ENCODE results near the gene GPR152.

GPR152 gene, protein sequence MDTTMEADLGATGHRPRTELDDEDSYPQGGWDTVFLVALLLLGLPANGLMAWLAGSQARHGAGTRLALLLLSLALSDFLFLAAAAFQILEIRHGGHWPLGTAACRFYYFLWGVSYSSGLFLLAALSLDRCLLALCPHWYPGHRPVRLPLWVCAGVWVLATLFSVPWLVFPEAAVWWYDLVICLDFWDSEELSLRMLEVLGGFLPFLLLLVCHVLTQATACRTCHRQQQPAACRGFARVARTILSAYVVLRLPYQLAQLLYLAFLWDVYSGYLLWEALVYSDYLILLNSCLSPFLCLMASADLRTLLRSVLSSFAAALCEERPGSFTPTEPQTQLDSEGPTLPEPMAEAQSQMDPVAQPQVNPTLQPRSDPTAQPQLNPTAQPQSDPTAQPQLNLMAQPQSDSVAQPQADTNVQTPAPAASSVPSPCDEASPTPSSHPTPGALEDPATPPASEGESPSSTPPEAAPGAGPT

DNA sequence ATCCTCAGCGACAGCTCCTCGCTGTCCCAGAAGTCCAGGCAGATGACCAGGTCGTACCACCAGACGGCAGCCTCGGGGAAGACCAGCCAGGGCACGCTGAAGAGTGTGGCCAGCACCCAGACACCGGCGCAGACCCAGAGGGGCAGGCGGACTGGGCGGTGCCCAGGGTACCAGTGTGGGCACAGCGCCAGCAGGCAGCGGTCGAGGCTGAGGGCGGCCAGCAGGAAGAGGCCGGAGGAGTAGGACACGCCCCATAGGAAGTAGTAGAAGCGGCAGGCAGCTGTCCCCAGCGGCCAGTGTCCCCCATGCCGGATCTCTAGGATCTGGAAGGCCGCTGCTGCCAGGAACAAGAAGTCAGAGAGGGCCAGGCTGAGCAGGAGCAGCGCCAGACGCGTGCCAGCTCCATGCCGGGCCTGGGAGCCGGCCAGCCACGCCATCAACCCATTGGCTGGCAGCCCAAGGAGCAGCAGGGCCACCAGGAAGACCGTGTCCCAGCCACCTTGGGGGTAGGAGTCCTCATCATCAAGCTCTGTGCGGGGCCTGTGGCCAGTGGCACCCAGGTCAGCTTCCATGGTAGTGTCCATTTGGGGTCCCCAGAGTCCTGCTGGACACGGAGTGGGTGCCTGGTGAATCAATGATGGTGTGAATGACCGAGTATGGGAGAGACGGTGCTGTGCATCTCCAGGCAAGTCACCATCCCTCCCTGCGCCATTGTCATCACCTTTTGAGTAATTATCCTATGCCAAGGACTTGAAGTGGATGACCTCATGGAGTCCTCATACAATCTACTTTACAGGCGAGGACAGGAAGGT lies at the start of gene GPR152:
GPR152 (minus strand) TSS at position 589 of the 812 bp plus-strand sequence; CDS start at position 584, 5 bp downstream.
- DNase-seq = peak; percentile 4

DNA sequence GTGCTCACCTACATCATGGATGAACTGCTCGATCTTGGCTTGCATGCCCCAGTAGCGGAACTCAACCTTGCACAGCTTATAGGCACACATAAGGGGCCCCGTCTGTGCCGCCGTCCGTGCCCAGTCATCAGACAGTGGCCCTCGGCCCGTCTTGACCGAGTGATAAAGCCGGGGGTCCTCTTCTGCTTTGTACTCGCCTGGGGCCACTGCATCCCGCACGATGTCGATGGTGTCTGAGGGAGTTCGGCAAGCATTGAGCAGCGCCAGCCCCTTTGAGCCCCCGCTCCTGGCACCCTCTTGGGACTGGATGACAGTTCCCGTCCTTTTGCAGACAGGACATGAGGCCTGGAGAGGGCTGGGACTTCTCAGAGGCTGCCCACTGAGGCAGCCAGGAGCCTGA lies 49.3 kb upstream of the GPR152 start:
- no peak for DNase-seq

DNA sequence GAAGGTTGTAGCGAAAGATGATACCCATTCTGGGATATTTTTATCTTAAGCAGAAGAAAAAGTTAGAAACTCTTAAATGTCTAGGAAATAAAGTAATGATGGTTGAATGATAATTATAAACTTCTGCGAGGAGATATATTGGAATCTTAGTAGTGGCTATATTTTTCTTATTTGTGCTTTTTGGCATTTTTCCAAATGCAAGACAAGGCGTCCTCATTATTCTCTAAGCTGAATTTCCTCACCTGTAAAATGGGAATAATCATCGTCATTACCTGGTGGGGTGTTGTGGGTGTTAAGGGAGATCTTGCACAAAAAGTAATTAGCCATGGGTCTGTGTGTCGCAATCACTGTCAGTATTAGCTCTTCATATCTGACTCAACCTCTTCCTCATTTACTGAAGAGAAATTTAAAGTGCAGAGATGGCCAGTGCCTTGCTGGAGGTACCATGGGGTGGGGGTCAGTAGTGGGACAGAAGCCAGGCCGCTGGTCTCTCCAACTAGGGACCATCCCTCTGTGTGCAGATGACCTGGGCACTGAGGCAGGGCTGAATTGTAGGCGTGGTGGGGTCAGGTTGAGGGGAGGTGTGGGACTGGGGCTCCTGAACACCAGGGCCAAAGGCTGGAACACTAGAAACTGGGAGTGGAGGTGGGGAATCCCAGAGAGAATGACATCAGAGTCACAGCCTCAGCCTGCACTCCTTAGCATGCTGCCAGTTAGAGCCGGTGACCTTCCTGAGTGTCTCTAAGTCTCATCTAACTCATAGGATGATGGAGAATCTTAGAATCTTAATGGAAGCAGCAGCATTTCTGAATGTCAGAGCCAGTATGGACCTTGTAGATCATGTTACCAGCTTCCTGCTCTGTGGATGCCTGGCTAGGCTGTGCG lies 48.5 kb upstream of the GPR152 start:
- DNase-seq = no peak

DNA sequence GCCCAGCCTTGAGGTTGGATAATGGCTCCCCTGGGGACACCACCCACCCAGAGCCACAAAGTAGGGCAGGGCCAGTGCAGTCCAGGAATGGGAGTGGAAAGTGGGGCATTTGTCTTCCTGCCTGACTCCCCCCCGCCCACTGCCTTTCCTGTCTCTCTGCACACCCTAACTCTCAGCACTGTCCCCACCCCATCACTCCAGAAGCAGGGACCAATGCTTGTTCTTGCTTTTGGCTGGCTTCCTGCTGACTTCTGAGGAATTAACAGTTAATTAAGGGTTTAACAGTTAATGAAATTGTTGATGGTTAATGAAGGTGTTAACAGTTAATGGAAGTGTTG lies 47.9 kb upstream of the GPR152 start:
- DNase-seq = no peak

DNA sequence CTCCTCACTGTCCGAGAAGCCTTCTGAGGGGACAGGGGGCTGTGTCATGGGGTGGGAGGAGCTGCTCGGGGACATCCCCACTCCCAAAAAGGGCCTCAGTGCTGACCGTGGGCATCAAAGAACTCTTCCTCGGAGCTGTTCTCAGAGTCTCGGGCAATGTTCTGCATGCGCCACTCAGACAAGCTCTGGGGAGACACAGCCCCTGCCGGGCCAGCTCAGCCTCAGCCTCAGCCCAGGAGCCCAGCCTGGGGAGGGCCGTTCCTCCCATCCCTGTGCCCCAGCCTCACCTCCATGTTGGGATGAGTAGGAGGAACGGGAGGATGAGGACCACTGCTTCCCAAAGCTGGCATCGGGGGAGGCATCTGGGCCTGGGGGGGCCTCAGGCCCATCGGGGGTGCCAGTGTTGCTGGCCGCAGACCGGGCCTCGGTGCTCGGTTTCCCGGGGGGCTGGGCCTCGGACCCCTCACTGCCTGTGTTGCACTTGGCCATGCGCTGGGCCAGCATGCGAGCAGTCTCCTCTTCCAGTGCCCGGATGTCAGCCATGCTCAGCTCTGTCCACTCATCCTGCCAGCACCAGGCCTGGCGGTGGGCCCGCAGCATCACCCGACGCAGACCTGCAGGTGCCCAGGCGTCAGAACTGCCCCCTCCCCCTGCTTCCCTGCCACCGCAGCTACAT lies 47.4 kb upstream of the GPR152 start:
- no peak for DNase-seq

DNA sequence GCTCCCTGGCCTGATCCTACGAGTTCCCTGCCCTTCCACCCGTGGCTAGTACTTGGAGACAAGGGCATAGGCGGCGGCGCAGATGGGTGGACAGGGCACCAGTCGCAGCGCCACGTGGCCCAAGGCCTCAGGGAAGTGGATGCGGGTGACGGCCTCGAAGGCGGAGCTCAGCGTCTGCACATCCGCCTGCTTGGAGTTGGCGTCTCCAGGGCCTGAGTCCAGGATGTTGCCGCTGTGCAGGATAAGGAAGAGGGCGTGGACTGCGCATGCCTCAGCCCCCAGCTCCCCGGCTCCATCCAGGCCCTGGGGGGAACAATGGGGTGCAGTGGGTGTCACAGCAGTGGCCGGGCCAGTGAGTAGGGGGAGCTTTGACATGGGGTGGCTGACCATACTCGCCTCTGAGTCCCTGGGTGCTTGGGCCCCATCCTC lies 46.0 kb upstream of the GPR152 start:
- DNase-seq = no peak

DNA sequence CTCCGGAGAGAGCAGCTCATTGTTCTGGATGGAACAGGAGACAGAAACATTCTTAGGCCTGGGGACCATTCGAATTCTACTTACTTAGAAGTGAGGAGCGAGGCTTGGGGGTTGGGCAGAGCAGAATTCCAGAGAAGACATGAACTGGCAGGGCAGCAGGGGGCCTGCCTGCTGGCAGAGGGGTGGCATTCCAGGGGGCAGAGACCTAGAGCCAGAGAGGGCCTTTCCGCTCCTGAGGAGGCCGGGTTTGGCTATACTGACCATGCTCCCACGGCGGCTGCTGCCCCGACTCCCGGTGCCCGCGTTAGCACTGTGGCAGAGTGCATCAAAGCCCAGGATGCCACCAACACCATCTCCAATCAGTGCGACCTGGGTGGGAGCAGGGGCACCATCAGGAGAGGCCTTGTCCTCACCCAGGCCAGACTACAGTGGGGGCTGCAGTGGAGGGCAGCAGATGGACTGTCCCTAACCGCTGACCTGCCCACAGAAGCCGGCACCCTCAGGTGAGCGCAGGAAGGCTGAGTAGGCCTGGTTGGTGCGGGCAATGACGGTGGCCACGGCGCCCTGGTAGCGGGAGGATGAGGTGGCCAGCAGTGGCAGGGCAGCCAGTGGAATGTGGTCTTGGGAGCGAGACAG lies 45.2 kb upstream of the GPR152 start:
- DNase-seq = no peak

DNA sequence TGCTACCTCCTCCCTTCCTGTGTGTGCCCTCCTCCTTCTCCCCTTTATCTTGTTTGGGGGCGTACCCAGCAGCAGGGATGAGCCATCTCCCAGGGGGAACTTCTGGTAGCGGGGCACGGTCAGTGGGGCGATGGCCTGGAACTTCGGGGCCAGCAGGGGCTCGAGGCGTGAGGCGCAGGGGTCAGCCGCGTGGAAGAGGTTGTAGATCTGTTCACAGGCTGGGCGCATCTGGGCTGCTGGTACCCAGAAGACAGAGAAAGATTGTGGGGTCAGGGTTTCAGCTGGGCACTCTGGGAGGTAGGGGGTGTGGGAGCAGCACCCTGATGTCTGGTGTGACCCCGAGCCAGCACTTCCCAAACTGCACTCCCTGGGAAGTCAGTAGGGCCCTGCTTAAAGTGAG lies 43.6 kb upstream of the GPR152 start:
- DNase-seq = no peak

DNA sequence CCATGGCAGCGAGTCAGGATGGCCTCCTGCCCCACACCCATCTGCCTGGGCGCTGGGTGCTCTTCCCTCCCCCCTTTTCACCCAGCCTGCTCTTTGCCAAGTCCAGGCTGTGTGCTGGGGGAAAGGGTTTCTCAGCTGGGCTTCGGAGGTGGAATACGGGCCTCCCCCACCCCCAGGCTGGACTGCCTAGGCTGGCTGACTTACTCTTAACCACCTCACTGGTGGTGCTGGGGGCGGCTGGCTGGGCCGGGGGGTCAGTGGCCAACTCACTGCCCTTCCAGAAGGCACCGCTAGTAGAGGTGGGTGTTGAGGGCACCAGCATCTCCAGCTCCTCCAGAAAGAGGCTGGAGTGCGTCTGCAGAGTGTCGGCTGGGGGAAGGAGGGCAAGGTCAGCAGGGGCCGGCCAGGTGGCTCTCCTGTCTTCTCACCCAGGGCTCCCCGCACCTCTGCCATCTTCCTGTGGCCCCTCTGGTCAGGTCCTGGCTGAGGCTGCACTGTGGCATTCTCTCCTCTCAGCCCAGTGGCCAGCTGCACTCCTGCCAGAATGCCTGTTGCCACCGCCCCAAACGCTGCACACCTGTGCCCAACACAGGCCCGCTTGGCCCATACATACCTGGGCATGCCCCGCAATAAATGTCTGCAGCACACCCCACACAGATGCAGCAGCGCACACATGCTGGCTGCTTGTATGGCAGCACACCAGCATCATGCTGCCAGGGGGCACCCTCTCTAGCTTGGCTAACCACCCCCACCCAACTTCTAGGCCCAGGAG lies 42.9 kb upstream of the GPR152 start:
- DNase-seq = no peak

DNA sequence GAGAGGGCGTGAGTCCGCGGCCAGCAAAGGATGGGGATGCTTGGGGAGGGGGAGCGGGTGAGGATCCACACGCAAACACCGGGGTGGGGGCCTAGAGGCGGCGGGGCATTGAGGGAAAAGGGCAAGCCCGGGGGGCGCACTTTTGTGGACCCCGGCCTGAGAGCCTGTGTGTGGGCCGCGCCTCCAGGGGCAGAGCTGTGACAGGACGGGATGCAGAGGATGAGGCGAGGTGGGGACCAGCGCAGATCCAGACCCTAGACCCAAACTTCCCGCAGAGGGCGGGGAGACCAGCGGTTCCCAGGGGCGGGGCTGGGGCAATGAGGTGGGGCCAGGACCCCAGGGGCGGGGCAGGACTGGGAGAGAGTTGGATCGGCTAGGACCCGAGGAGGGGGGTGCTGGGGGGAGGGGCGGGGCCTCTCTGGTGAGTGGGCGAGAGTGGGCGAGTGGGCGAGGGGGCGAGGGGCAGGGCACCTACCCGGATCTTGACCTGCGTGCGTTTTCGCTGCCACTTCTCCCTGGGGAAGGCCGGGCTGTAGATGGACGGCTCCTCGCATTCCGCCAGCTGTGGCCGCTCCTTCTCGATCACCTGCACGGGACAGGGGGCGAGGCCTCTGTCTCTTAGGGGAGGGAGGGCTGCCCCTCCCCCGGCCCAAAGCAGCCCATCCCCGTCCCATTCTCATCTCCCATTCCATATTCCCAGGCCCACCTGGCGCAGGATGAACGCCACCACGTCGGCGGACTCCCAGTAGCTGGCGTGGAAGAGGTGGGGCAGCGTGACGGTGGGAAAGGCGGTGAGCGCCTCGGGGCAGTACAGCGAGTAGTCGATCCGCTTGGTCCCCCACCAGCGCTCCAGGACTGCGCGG lies 42.1 kb upstream of the GPR152 start:
- DNase-seq = no peak

DNA sequence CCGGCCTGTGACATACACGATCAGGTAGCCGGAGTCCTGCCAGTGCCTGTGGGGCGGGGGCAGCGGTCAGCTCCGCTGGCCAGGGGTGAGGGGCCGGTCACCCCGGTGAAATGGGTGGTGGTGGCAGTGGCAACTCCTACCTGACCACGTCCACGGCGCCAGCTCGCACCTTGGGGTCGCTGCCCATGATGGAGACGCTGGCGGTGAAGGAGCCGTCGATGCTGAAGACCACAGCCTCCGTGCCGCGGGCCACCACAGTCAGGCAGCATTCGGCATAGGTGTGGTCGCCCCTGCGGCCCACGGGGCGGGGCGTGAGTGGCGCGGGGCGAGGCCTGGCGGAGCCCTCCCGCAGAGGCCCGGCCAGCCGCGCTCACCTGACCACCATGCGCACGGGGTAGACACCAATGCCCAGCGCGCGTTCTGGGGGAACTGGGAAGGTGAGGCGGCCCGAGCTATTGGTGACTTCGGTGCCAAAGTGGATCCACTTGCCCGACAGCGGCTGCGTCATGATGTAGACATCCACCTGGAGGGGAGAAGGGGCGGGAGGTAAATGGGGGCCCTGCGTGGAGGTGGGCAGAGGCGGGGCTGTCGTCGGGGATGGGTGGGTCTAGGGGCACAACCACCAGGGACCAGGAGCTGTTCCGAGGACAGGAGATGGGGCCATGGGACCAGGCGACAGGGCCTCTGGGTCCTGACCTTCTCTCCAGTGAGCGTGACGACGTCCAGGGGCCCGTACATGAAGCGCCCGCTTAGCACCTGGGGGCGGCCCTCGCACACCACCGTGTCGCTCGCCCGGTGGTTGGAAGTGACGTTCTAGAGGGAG lies 41.2 kb upstream of the GPR152 start:
- DNase-seq = no peak

DNA sequence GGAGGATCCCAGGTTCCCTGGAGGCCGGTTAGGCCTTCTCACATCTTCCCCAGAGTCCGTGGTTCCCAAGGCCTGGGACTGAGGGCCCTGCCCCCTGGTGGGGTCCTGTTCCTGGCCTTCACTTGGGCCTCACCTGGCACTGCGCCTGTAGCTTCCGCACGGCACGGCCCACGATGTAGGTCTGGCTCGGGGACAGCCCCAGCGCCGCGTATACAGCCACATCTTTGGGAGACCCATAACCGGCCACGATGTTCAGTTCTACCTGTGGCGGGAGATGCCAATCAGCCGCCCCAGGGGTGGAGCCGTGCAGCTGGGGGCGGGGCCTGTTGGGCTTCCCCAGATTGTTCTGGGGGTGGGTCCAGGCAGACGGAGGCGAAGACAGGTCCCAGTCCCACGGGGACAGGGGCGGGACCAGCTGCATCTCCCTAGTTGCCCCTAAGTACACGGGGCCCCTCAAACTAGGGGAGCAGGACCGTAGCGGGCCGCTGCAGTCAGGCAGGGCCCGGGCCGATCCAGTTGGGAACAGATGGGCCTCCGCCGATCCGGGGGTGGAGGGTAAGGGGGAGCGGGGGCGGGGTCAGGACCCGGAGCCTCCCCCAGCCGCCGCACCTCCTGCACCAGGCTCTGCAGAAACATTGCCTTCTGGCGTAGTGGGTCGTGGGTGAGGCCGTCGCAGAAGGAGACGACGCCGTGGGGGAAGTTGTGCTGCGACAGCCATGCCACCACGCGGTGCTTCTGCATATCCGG lies 40.4 kb upstream of the GPR152 start:
- DNase-seq = no peak

DNA sequence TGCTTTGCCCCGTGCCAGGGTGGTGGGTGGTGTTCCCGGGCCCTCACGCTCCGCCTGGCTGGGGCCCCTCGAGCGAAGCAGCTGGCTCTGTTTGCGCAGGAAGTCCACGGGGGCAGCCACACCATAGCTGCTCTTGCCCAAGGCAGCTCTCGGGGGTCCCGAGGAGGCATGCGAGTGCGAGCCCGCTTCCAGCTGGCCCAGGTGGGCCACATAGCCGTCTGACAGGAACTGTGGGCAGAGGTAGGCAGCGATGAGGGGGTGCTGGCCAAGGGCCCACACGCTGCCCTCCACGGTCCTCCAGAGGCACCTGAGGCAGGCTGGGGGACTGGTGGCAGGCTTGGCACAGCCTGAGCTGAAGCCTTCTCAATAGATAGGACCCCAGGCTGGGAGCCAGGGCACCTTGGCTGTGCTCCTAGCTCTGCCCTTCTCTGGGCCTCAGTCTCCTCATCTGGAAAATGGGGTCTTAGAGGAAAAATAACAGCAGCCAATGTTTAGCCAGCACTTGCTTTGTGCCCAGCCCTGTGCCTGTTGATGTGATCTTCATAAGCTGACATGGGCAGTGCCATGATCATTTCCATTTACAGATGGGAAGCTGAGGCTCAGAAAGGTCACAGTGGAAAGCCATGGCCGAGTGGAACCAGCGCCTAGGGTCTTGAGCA lies 39.7 kb upstream of the GPR152 start:
- no peak for DNase-seq

DNA sequence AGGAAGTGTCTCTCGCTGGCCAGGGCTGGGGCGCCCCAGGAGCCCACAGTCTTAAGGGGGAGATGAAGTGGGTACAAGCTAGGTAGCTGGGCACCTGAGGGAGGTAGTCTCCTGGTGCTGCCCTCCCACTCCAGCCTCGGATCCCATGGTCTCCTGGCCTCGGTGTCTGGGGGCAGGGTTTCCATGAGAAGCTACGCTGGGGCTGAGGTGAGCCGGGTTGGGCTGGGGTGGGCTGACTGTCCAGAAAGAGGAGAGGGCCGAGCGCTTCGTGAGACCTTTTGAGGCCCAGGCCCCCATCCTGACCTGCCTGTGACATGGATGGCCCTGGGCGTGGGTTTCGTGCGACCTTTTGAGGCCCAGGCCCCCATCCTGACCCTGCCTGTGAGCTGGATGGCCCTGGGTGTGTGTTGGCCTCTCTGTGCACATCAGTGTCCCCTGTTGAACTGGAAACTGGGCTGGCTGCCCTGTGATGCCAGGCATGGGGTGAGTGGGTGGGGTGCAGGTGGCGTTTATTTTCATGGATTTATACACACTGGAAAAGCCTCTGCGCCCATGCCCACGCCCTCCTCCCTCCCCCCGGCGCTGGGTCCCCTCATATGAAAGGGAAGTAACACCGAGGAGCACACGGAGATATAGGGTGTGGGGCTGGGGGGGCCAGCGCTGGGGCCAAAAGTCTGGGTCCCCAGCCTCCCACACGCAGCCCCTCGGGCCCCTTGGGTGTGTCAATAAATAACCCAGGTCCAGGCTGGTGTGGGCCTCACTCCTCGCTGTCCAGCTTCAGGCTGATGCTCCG lies 38.9 kb upstream of the GPR152 start:
- no peak for DNase-seq

DNA sequence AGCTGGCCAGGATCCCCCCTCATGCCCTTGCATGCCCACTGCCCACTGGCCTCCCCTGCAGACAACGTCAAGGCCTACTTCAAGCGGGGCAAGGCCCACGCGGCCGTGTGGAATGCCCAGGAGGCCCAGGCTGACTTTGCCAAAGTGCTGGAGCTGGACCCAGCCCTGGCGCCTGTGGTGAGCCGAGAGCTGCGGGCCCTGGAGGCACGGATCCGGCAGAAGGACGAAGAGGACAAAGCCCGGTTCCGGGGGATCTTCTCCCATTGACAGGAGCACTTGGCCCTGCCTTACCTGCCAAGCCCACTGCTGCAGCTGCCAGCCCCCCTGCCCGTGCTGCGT lies 38.2 kb upstream of the GPR152 start:
- DNase-seq = no peak

DNA sequence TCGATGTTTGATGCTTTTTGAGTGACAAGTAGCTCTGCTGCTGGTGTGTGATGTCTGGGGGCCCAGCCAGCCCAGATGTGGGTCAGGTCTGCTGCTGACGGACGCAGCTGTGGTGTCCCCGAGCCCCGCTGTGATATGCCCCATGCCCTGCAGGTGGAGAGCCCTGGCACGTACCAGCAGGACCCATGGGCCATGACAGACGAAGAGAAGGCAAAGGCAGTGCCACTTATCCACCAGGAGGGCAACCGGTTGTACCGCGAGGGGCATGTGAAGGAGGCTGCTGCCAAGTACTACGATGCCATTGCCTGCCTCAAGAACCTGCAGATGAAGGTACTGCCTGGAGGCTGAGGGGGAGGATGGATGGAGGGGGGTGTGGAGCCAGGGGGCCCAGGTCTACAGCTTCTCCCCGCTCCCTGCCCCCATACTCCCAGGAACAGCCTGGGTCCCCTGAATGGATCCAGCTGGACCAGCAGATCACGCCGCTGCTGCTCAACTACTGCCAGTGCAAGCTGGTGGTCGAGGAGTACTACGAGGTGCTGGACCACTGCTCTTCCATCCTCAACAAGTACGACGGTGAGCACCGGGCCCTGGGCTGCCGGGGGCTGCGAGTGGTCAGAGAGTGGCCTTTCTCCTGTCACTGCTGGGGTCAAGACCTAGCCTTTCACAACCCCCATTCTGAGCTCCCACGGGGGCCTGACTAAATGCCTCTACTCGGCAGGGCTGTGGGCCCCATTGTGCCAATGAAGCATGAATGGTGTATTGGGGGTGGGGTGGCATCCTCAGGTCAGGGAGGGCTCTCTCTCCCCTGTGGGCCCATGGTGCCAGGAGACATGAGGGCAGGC lies 37.6 kb upstream of the GPR152 start:
- DNase-seq = no peak
